Motor neuron (in vitro differentiated cells): Measurements from ENCODE around the gene EDDM3A. TPM values are rescaled to one million over a fixed set of nuclear protein-coding genes. Genes with fewer than 3 reads are reported as not detected.
A peak's percentile ranks its signal among the peaks of the same experiment; 100 is the strongest.
"Not testable (repeated sequence)": the region's sequence is repeated elsewhere in the genome, so short reads cannot be mapped to it uniquely, and the experiment has no call there.

ENCODE experiments used
- ATAC-seq, 8 experiments: fragments of 200-7000 bp; cut with Tn5 transposase; replicated peaks in 6 of 8; 2 replicates each; pipeline ENCODE4 v1.8.0; 2021; ENCODE audit warnings: mild to moderate bottlenecking in 8 of 8, moderate library complexity in 8 of 8
- H3K27ac ChIP-seq, 2 donors: fragments of 250-450 bp; sonication (Bioruptor Pico); 2 replicates each; pipeline ENCODE4 v1.9.0; 2021; ENCODE audit warnings: antibody characterized with exemption in 2 of 2, mild to moderate bottlenecking in 2 of 2, moderate library complexity in 1 of 2
- H3K4me1 ChIP-seq, 2 donors: fragments of 250-450 bp; sonication (Bioruptor Pico); replicated peaks in 1 of 2; 2 replicates each; pipeline ENCODE4 v1.6.1; 2021; ENCODE audit warnings: antibody characterized with exemption in 2 of 2, mild to moderate bottlenecking in 2 of 2, moderate library complexity in 1 of 2
- H3K4me3 ChIP-seq, 5 donors: fragments of 250-450 bp; sonication (Bioruptor Pico); 2 replicates each; pipeline ENCODE4 v1.9.0; 2021; ENCODE audit warnings: antibody characterized with exemption in 5 of 5, mild to moderate bottlenecking in 5 of 5, moderate library complexity in 4 of 5
- WGBS, 10 experiments: fragments of 450-650 bp; shearing (Covaris generic); methylation state at CpG; one replicate each; pipeline ENCODE4 v1.0.0; 2022; 5-methylcytosine and 5-hydroxymethylcytosine counted together
- in situ Hi-C, 9 experiments: fragments of 400-800 bp; cut with MboI; loops; one replicate each; pipeline ENCODE4 v1.15.0; 2021; ENCODE audit warnings: low sequenced_read_pairs in 9 of 9, low pct_unique_long_range_greater_than_20kb in 2 of 9; ENCODE audit not compliant: unreplicated experiment in 9 of 9
- total RNA-seq, 8 experiments: library from RNA; unstranded; fragments of 300-600 nt; gene quantifications; 2 replicates each; pipeline versions ENCODE4 v1.2.3 to v1.2.4, GENCODE V29; 2022

The EDDM3A gene
- total RNA-seq = under 1 TPM in 2 of 8 experiments, not detected in 6; 0.33 to 0.66 TPM

DNA sequence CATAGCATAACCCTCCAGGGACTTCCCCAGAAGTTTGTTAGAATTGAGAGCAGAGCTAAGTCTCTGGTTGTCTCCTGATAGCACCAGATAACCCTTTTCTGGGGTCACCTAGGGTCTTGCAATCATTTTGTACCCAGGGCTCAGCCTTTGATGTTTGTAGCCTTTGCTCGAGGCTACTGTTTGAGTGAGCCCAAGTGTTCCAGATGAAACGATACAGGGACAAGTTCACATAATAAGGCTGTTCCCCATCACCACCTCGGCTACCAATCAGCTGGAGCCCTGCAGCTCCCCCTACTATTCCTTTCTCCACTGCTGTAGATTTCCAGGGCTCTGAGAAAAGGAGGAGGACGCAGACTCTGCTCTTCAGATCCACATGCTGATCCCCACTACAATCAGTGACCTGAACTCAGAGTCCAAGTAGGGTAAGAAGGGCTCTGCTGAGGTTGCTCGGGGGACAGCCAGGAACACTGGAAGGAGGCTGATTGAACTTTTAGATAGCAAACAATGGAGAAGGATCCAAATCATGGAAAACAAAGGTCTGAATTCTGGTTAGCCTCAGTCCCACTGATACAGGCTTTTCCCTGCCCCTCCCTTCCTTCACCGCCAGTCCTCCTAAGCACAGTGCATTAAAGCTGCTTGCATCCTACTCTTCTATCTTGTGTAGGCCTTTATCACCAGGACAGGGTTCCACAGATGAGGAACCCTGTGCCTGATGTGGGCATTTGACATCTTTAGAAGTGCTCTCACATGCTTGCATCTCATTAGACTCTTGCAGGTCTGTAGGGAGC, at the start of gene EDDM3A:
TSS of gene EDDM3A (plus strand) at position 317 of the 788 bp plus-strand sequence. CDS start 1,694 bp downstream, outside the sequence.
- no peak for ATAC-seq
- no peak within 1 kb of the TSS for H3K4me3 ChIP-seq
- 26 to 69% (median 57%) methylated on average over 2 to 4 of the region's 6 CpGs; no CpG with 5 or more reads in 7 of the 10 experiments for WGBS, 10 experiments
- in situ Hi-C loops = no loop called here
- no peak within 1 kb of the TSS for H3K27ac ChIP-seq
- H3K4me1 ChIP-seq = no peaks in the 10 kb centered on the region

GRCh38 chr14:20696764-20697163, 48.9 kb upstream of the EDDM3A start:
- Histone ChIP-seq H3K27ac (no peak overlapping the region), H3K4me1 (no peaks in the 10 kb centered on the region), H3K4me3 (no peak overlapping the region)
- ATAC-seq = no peak
- in situ Hi-C loops = loop anchor here in 5 of 9 experiments (10.0 to 25.0 kb wide), 3 partner anchors 158 to 359 kb away; partner anchors contain the start of genes CCNB1IP1 (in 2 of the 5) and PARP2 (in 2 of the 5)
- WGBS, 10 experiments = 33 to 100% (median 85%) methylated on average over 1 to 5 of the region's 5 CpGs; no CpG with 5 or more reads in 3 of the 10 experiments

DNA sequence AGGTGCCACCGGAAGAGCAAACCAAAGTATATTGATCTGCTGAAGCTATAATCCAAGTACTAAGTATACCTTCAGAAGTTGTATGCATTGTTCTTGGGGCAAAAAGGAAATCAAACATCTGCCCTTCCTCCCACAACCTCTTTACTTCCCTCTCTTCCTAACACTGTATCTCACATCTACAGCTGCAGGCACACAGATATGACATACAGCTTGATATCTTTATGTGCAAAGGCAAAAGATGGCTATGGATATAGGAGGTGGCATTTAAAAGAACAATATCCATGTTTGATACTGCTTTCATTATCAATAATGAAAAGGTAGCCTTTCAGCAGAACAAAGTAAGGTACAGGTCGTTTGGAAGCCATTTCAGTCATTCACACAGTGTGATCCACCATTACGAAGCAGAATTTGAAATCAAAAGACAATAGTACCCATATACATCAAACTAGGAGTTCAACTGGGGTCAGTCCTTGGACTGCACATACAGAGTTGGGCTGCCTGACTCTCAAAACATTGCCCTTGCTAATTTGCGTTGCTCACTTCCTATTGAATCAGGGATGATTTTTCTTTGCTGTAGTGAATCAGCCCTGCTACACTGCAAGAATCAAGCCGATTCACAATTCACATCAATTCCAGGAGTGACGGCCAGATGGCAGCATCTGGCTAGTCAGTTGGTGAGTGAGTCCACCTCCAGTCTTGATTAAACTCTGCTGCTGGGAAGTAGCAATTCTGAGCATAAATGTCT, 48.2 kb upstream of the EDDM3A start:
- in situ Hi-C loops = loop anchor here in 5 of 9 experiments (10.0 to 25.0 kb wide), 3 partner anchors 157 to 360 kb away; partner anchors contain the start of genes CCNB1IP1 (in 2 of the 5) and PARP2 (in 2 of the 5)
- ATAC-seq = peak; percentile 52 to 97 (median 78)
- H3K27ac ChIP-seq = no peak overlapping the region
- no peaks in the 10 kb centered on the region for H3K4me1 ChIP-seq
- 10 to 100% (median 42%) methylated on average over 1 to 6 of the region's 6 CpGs; no CpG with 5 or more reads in 1 of the 10 experiments for WGBS, 10 experiments
- no peak overlapping the region for H3K4me3 ChIP-seq

DNA sequence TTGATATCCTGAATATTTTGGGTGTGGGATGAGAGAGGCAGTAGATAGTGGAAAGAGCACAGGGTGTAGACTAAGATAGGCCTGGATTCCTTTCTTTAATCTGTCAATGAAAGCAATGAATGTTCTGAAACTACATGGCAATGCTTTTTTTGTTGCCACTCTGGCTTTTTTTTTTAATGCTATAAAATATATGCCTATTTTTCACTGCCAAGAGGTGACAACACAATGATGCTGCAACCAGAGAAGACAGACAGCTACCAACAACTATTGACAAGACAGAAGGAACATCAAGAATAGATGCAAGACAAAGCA, 47.7 kb upstream of the EDDM3A start:
- ATAC-seq = no peak

DNA sequence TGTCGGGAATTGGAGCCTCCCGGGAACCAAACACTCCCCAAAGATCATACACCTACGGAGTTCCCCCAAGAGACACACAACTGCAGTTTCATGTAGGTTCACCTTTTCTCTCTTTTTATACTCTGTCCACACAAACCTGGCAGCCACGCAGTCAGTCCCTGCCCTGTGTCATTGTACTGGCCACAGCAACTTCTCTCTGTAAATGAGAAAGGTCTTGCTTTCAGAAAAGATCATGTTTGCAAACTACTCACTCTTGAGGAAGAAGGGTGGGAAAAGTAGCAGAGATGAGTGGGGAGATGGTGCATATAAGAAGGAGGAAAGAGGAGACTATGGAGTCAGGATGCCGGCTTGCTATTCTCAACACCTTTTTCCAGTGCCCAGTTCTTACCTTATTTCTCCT, 46.8 kb upstream of the EDDM3A start:
- H3K27ac ChIP-seq = no peak overlapping the region
- no peak for ATAC-seq
- in situ Hi-C loops = loop anchor here in 5 of 9 experiments (10.0 to 25.0 kb wide), 3 partner anchors 156 to 362 kb away; partner anchors contain the start of genes CCNB1IP1 (in 2 of the 5) and PARP2 (in 2 of the 5)
- H3K4me1 ChIP-seq = no peaks in the 10 kb centered on the region
- H3K4me3 ChIP-seq = no peak overlapping the region
- 63 to 96% (median 82%) methylated on average over 1 to 5 of the region's 5 CpGs; no CpG with 5 or more reads in 2 of the 10 experiments for WGBS, 10 experiments

More for the DNA sequence above, 47.7 kb upstream of the EDDM3A start:
- Histone ChIP-seq H3K4me3 (no peak overlapping the region), H3K27ac (no peak overlapping the region), H3K4me1 (no peaks in the 10 kb centered on the region)
- in situ Hi-C loops = loop anchor here in 5 of 9 experiments (10.0 to 25.0 kb wide), 3 partner anchors 157 to 361 kb away; partner anchors contain the start of genes CCNB1IP1 (in 2 of the 5) and PARP2 (in 2 of the 5)

DNA sequence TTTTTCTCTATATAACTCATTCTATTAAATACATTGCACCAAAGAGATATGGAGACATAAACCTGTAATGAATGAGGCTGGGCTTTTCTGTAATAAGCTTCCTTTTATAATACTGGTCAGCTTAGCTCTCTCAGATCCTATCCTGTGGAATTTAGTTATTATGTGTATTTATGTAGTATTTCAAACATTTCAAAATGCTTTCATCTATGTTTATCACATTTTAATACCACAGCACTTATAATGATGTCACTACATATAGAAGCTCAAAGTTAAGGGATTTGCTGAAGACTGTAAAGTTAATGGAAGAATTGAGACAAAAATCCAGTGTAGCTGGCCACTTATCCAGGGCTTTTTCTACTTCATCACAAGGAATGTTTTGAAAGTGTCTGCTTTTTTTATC, 45.8 kb upstream of the EDDM3A start:
- ATAC-seq = no peak
- in situ Hi-C loops = loop anchor here in 6 of 9 experiments (5.0 to 25.0 kb wide), 6 partner anchors 155 to 363 kb away; partner anchors contain the start of genes CCNB1IP1 (in 2 of the 6), PARP2 (in 2 of the 6) and RNASE2 (in 2 of the 6)
- no peak overlapping the region for H3K27ac ChIP-seq

DNA sequence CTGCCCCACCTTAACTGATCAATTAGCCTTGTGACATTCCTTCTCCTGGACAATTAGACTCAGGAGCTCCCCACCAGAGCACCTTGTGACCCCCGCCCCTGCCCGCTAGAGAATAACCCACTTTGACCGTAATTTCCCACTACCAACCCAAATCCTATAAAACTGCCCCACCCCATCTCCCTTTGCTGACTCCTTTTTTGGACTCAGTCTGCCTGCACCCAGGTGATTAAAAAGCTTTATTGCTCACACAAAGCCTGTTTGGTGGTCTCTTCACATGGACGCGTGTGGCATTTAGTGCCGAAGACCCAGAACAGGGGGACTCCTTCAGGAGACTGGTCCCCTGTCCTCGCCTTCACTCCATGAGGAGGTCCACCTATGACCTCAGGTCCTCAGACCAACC, 44.7 kb upstream of the EDDM3A start:
- H3K4me1 ChIP-seq, H3K4me3 ChIP-seq, H3K27ac ChIP-seq, ATAC-seq: not testable (repeated sequence)
- WGBS, 10 experiments = 60 to 100% (median 83%) methylated on average over 1 to 6 of the region's 7 CpGs; no CpG with 5 or more reads in 7 of the 10 experiments
- in situ Hi-C loops = loop anchor here in 4 of 9 experiments (5.0 to 25.0 kb wide), 3 partner anchors 156 to 261 kb away; partner anchors contain the start of gene RNASE2 (in 2 of the 4)

More for the DNA sequence above, 45.8 kb upstream of the EDDM3A start:
- Histone ChIP-seq H3K4me1 (no peaks in the 10 kb centered on the region), H3K4me3 (no peak overlapping the region)

DNA sequence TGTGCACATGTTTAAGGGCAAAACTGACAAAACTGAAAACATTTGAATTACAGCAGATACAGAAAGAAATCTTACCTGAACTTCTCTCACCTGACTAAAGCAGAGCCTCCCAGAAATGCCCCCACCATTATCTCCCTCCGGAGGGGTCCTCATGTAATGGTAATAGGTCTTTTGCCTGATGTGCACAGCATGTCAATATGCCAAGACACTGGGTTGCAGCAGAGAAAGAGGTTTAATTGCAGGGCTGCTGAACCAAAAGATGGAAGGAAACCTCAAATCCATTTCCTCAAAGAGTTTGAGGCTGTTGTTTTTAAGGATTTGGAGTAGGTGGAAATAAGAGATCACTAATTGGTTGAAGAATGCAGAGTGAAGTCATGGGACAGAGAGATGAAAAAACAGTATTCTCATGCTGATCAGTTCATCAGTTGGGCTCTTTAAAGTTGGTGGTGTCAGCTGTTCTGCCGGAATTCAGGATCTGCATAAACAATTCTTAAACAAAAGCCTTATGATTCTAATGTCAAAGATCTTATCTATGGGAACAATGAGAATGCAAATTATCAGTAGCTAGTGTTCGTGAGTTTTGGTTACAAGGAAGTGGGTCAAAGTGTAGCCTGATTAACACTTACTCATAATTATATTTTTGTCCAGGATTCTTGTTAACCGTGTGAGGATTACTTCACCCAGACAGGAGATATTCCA, 38.9 kb upstream of the EDDM3A start:
- Histone ChIP-seq H3K4me1 (no peaks in the 10 kb centered on the region), H3K4me3 (no peak overlapping the region), H3K27ac (no peak overlapping the region)
- ATAC-seq = peak in 5 of 8 experiments; percentile 16 to 71 (median 34)
- in situ Hi-C loops = loop anchor here in 3 of 9 experiments (25.0 kb wide), 2 partner anchors 155 to 255 kb away; partner anchors contain the start of gene RNASE2 (in 2 of the 3)
- WGBS, 10 experiments = 0 to 80% (median 22%) methylated on average over 1 to 4 of the region's 4 CpGs

DNA sequence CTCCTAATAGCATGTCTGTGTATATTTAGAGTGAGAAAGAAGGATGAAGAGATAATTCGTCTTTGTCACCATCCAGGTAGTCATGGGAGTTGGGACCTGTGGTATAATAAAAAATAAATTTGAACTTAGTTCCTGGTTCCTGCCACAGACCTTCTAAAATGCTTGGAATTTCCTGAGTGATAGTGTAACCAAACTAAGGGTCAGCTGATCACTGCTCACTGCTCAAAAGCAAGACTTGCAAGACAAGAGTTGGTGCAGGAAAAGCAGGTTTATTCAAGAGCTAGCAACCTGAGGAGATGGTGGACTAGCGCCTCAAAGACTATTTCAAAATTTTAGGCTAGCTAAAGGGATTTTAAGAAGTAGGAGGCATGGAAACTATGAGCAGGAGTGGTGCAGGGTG, 38.1 kb upstream of the EDDM3A start:
- in situ Hi-C loops = loop anchor here in 3 of 9 experiments (25.0 kb wide), 2 partner anchors 155 to 255 kb away; partner anchors contain the start of gene RNASE2 (in 2 of the 3)
- ATAC-seq = no peak
- WGBS, 10 experiments = 0 to 100% (median 58%) methylated on average over 1 to 2 of the region's 2 CpGs; no CpG with 5 or more reads in 3 of the 10 experiments
- Histone ChIP-seq H3K4me3 (no peak overlapping the region), H3K4me1 (no peaks in the 10 kb centered on the region), H3K27ac (no peak overlapping the region)

DNA sequence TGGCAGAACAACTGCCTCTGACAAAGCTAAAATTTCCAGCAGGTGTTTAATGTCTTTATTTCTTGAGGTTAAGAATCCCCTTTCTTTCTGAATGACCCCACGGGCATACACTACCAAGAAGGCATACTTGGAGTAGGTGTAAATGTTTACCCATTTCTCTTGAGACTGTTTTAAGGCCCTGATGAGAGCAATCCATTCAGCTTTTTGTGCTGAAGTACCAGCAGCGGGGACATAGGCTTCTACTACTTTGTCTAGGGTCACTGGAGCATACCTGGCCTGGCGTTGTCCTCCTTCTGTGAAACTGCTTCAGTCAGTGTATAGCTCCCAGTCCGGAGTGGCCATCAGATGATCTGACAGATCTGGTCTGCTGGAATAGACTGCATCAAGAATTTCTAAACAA, 34.4 kb upstream of the EDDM3A start:
- 0 to 100% (median 53%) methylated on average over 1 to 4 of the region's 4 CpGs for WGBS, 10 experiments
- in situ Hi-C loops = loop anchor here in 3 of 9 experiments (25.0 kb wide), 2 partner anchors 151 to 251 kb away; partner anchors contain the start of gene RNASE2 (in 2 of the 3)

DNA sequence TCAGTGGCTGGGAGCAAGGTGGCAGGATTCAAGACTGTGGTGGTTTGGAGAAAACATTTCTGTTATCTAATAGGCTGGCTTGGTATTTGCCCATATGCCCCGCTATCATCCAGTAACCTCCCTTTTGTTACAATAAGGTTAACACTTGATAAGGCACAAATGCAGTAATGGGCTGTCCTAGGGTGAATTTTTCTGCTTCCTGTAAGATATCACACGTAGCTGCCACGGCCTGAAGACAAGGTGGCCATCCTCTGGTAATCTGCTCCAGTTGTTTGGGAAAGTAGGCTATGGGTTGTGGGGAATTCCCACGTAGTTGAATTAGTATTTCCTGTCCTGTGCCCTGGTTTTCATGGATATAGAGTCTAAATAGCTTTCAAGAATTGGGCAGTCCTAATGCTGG, 34.0 kb upstream of the EDDM3A start:
- no peak overlapping the region for H3K4me3 ChIP-seq
- no peaks in the 10 kb centered on the region for H3K4me1 ChIP-seq
- 0 to 100% (median 30%) methylated on average over 1 to 4 of the region's 4 CpGs; no CpG with 5 or more reads in 1 of the 10 experiments for WGBS, 10 experiments
- in situ Hi-C loops = loop anchor here in 3 of 9 experiments (25.0 kb wide), 2 partner anchors 151 to 251 kb away; partner anchors contain the start of gene RNASE2 (in 2 of the 3)
- no peak for ATAC-seq
- no peak overlapping the region for H3K27ac ChIP-seq

More for the DNA sequence above, 34.4 kb upstream of the EDDM3A start:
- ATAC-seq = no peak
- no peak overlapping the region for H3K4me3 ChIP-seq
- no peaks in the 10 kb centered on the region for H3K4me1 ChIP-seq
- H3K27ac ChIP-seq = no peak overlapping the region

DNA sequence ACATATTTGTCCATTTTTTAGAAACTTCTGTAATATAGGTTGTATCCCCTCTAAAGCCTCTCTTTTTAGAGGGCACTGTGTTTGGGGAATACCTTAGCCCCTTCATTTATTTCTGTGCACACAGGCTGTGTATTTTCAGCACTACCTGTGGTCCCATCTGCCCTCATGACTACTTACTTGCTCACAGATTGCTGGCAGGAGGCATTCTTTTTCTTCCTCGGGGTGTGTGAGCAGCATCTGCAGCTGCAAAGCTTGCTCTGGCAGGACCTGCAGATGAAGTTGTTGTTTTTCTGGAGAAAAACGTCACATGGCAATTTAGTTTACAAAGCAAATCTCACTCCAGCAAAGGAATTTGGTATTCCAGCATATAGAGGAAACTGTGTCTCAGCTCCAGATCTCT, 32.8 kb upstream of the EDDM3A start:
- Histone ChIP-seq H3K4me3 (no peak overlapping the region), H3K27ac (no peak overlapping the region), H3K4me1 (no peaks in the 10 kb centered on the region)
- WGBS, 10 experiments = 0 to 60% (median 33%) methylated on average over 1 to 2 of the region's 2 CpGs; no CpG with 5 or more reads in 4 of the 10 experiments
- peak in 1 of 8 experiments; percentile 52 for ATAC-seq
- in situ Hi-C loops = loop anchor here in 3 of 9 experiments (25.0 kb wide), 2 partner anchors 149 to 249 kb away; partner anchors contain the start of gene RNASE2 (in 2 of the 3)
